ENCODE data around the gene PODXL2. TPM values are rescaled to one million over a fixed set of nuclear protein-coding genes. Genes with fewer than 3 reads are reported as not detected.

PODXL2 gene
- total and polyA plus RNA-seq, 2 of the 8 experiments (the other 6 are each of a cell fraction or from before 2014, with no cell fraction given) = 27.6 to 31.6 TPM

DNA sequence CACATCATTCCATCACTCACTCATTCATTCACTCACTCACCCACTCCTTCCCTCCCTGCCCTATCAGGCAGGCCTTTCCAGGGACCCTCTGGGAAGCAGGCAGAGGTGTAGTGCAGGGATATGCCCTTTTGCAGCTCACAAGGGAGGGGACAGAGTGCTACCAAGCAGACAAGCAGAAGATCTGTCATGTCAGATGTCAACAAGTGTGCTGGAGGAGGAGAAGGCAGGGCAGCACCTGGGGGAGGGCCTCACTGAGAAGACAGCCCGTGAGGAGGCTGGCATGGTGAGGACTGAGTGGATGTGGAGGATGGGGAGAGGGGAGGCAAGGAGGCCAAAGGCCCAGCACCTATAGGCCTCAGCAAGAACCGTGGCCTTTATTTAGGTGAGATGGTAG is 59.0 kb downstream of the PODXL2 start (continued):
- TF ChIP-seq, protein P1, sequence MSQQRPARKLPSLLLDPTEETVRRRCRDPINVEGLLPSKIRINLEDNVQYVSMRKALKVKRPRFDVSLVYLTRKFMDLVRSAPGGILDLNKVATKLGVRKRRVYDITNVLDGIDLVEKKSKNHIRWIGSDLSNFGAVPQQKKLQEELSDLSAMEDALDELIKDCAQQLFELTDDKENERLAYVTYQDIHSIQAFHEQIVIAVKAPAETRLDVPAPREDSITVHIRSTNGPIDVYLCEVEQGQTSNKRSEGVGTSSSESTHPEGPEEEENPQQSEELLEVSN (IDR thresholded peaks at IDR 0.05) = no peak
- TF ChIP-seq SUZ12 (IDR thresholded peaks at IDR 0.05; ENCODE audit: low read length) = no peak
- no peak for TF ChIP-seq PHF8 (conservative IDR thresholded peaks at IDR 0.05; ENCODE audit: low read depth, low read length)
- TF ChIP-seq SP2 (IDR thresholded peaks at IDR 0.05; ENCODE audit: low read length) = no peak

All from H1 (cell line).